ENCODE results near the gene ABCA5. TPM values are rescaled to one million over a fixed set of nuclear protein-coding genes. Genes with fewer than 3 reads are reported as not detected.

ABCA5 gene
- total and polyA plus RNA-seq, 2 donors (not counting 3 experiments of a cell fraction or from before 2014, with no cell fraction given) = 9.3 to 23.2 TPM

GRCh38 chr17:69207151-69207550, 119.8 kb downstream of the ABCA5 start:
- Histone ChIP-seq H2AFZ (ENCODE audit: low read depth, low read length) (no peak overlapping the region), H3K9me3 (replicated peaks; ENCODE audit: control insufficient read depth, insufficient read depth, low read length) (no peaks in the 10 kb centered on the region), H3K9ac (replicated peaks; ENCODE audit: extremely low read depth, insufficient read depth, low read length) (no peak overlapping the region), H3K27ac (ENCODE audit: insufficient read depth, low read depth, low read length) (no peak overlapping the region), H3K27me3 (ENCODE audit: control insufficient read depth in 2 of 2, insufficient read depth in 2 of 2, low read length in 2 of 2) (no peaks in the 10 kb centered on the region), H3K9me1 (replicated peaks; ENCODE audit: control insufficient read depth, extremely low read depth, insufficient read depth, low read length) (no peaks in the 10 kb centered on the region), H3K36me3 (ENCODE audit: control insufficient read depth in 2 of 2, extremely low read depth in 1 of 2, insufficient read depth in 2 of 2, low read length in 2 of 2) (no peaks in the 10 kb centered on the region), H3K4me3 (replicated peaks in 1 of 3; ENCODE audit: insufficient read depth in 1 of 3, low read depth in 1 of 3, low read length in 3 of 3) (no peak overlapping the region), H4K20me1 (replicated peaks; ENCODE audit: control insufficient read depth, extremely low read depth, insufficient read depth, low read length) (no peaks in the 10 kb centered on the region), H3K4me1 (ENCODE audit: control insufficient read depth, extremely low read depth, insufficient read depth, low read length) (no peaks in the 10 kb centered on the region), H3K4me2 (ENCODE audit: insufficient read depth, low read length) (no peak overlapping the region), H3K79me2 (ENCODE audit: control insufficient read depth, insufficient read depth, low read length) (no peaks in the 10 kb centered on the region)
- ChIA-PET CTCF (no interaction called here), POLR2A (no interaction called here)
- dilution Hi-C loops (cut with MboI; ENCODE audit: extremely low pct_ligation_motif_present, low sequenced_read_pairs) (no loop called here), intact Hi-C loops (cut with micrococcal nuclease) (no loop called here)
- TF ChIP-seq MYC (IDR thresholded peaks at IDR 0.05; ENCODE audit: low read depth, low read length) (no peak), FOS (IDR thresholded peaks at IDR 0.05; ENCODE audit: borderline replicate concordance, insufficient read depth, low read length) (no peak), POLR2AphosphoS5 (IDR thresholded peaks at IDR 0.05; ENCODE audit: insufficient read depth, low read depth, low read length) (no peak), POLR2A (IDR thresholded peaks at IDR 0.05; ENCODE audit: low read depth, low read length) (no peak), MAX (IDR thresholded peaks at IDR 0.05; ENCODE audit: insufficient read depth, insufficient read length) (no peak), CTCF (IDR thresholded peaks at IDR 0.05; ENCODE audit: extremely low read depth in 1 of 2, insufficient read depth in 1 of 2, low read depth in 1 of 2, low read length in 2 of 2) (no peak)
- FAIRE-seq (no peak), DNase-seq (ENCODE audit: low read depth, low spot score) (no peak)
- BruUV-seq (replicated peaks) = no TSS peak

GRCh38 chr17:69198238-69198637, 128.7 kb downstream of the ABCA5 start:
- no peaks in the 10 kb centered on the region for H4K20me1 ChIP-seq (replicated peaks; ENCODE audit: control insufficient read depth, extremely low read depth, insufficient read depth, low read length)

More at GRCh38 chr17:69198238-69198637, 128.7 kb downstream of the ABCA5 start:
- Histone ChIP-seq H3K9me3 (replicated peaks; ENCODE audit: control insufficient read depth, insufficient read depth, low read length) (no peaks in the 10 kb centered on the region), H3K27me3 (ENCODE audit: control insufficient read depth in 2 of 2, insufficient read depth in 2 of 2, low read length in 2 of 2) (no peaks in the 10 kb centered on the region), H3K79me2 (ENCODE audit: control insufficient read depth, insufficient read depth, low read length) (no peaks in the 10 kb centered on the region), H3K27ac (ENCODE audit: insufficient read depth, low read depth, low read length) (no peak overlapping the region), H3K9me1 (replicated peaks; ENCODE audit: control insufficient read depth, extremely low read depth, insufficient read depth, low read length) (no peaks in the 10 kb centered on the region), H3K9ac (replicated peaks; ENCODE audit: extremely low read depth, insufficient read depth, low read length) (no peak overlapping the region), H2AFZ (ENCODE audit: low read depth, low read length) (no peak overlapping the region), H3K4me1 (ENCODE audit: control insufficient read depth, extremely low read depth, insufficient read depth, low read length) (no peaks in the 10 kb centered on the region), H3K4me2 (ENCODE audit: insufficient read depth, low read length) (no peak overlapping the region), H3K4me3 (replicated peaks in 1 of 3; ENCODE audit: insufficient read depth in 1 of 3, low read depth in 1 of 3, low read length in 3 of 3) (no peak overlapping the region), H3K36me3 (ENCODE audit: control insufficient read depth in 2 of 2, extremely low read depth in 1 of 2, insufficient read depth in 2 of 2, low read length in 2 of 2) (no peaks in the 10 kb centered on the region)
- POLR2A ChIA-PET = no interaction called here
- dilution Hi-C loops (cut with MboI; ENCODE audit: extremely low pct_ligation_motif_present, low sequenced_read_pairs) = no loop called here
- CTCF ChIA-PET = no interaction called here
- FAIRE-seq (no peak), DNase-seq (ENCODE audit: low read depth, low spot score) (no peak)
- BruUV-seq (replicated peaks) = no TSS peak
- TF ChIP-seq POLR2A (IDR thresholded peaks at IDR 0.05; ENCODE audit: low read depth, low read length) (no peak), MYC (IDR thresholded peaks at IDR 0.05; ENCODE audit: low read depth, low read length) (no peak), GATA2 (IDR thresholded peaks at IDR 0.05; ENCODE audit: insufficient read depth, insufficient read length, low read depth, low read length) (no peak), MAX (IDR thresholded peaks at IDR 0.05; ENCODE audit: insufficient read depth, insufficient read length) (no peak), POLR2AphosphoS5 (IDR thresholded peaks at IDR 0.05; ENCODE audit: insufficient read depth, low read depth, low read length) (no peak), EZH2 (IDR thresholded peaks at IDR 0.05; ENCODE audit: borderline replicate concordance, low read depth, low read length, severe bottlenecking) (no peak), FOS (IDR thresholded peaks at IDR 0.05; ENCODE audit: borderline replicate concordance, insufficient read depth, low read length) (no peak), JUN (IDR thresholded peaks at IDR 0.05; ENCODE audit: borderline replicate concordance, insufficient read depth, insufficient read length, low read depth) (no peak), CTCF (IDR thresholded peaks at IDR 0.05; ENCODE audit: extremely low read depth in 1 of 2, insufficient read depth in 1 of 2, low read depth in 1 of 2, low read length in 2 of 2) (no peak)
- intact Hi-C loops (cut with micrococcal nuclease) = no loop called here
